Measurements from ENCODE around the gene NEURL1. TPM values are rescaled to one million over a fixed set of nuclear protein-coding genes. Genes with fewer than 3 reads are reported as not detected.

NEURL1 gene
- total RNA-seq, 6 experiments from 2014 or later: 0.06 to 0.46 (median 0.27) TPM

- Mint-ChIP-seq H3K27me3 (ENCODE audit: insufficient read depth) (peaks cover 36% of the 10 kb centered on the region), H3K9me3 (peaks cover 4% of the 10 kb centered on the region), H3K4me3 (no peak overlapping the region), H3K36me3 (ENCODE audit: low read depth) (peaks cover 4% of the 10 kb centered on the region; the same call in 1 of the 2 replicates), H3K4me1 (ENCODE audit: low read depth) (peaks cover 9% of the 10 kb centered on the region), H3K27ac (no peak overlapping the region)
- TF ChIP-seq CTCF (IDR thresholded peaks at IDR 0.05): no peak
- no peak for DNase-seq
These were observed 86.5 kb downstream of the NEURL1 start for GRCh38 chr10:103580011-103580410.

GRCh38 chr10:103580430-103580829, 86.9 kb downstream of the NEURL1 start:
- Mint-ChIP-seq H3K36me3 (ENCODE audit: low read depth) (peaks cover 4% of the 10 kb centered on the region; the same call in 1 of the 2 replicates), H3K9me3 (peaks cover 4% of the 10 kb centered on the region), H3K4me3 (no peak overlapping the region), H3K27ac (no peak overlapping the region), H3K4me1 (ENCODE audit: low read depth) (peaks cover 7% of the 10 kb centered on the region), H3K27me3 (ENCODE audit: insufficient read depth) (peaks cover 33% of the 10 kb centered on the region)
- TF ChIP-seq CTCF (IDR thresholded peaks at IDR 0.05): no peak
- DNase-seq: no peak

- no peak for TF ChIP-seq CTCF (IDR thresholded peaks at IDR 0.05)
- no peaks in the 10 kb centered on the region for H3K4me1 Mint-ChIP-seq (ENCODE audit: low read depth)
- peaks cover 4% of the 10 kb centered on the region; the same call in 1 of the 2 replicates for H3K36me3 Mint-ChIP-seq (ENCODE audit: low read depth)
- H3K27me3 Mint-ChIP-seq (ENCODE audit: insufficient read depth): peaks cover 28% of the 10 kb centered on the region
- no peak for DNase-seq
- H3K27ac Mint-ChIP-seq: no peak overlapping the region
- H3K4me3 Mint-ChIP-seq: no peak overlapping the region
- peaks cover 6% of the 10 kb centered on the region for H3K9me3 Mint-ChIP-seq
These were observed 88.0 kb downstream of the NEURL1 start for GRCh38 chr10:103581499-103581898.

GRCh38 chr10:103582331-103583123, 89.0 kb downstream of the NEURL1 start:
- H3K4me1 Mint-ChIP-seq (ENCODE audit: low read depth): no peaks in the 10 kb centered on the region
- peaks cover 7% of the 10 kb centered on the region; the same call in 1 of the 2 replicates for H3K36me3 Mint-ChIP-seq (ENCODE audit: low read depth)
- peaks cover 14% of the 10 kb centered on the region for H3K9me3 Mint-ChIP-seq
- H3K27ac Mint-ChIP-seq: no peak overlapping the region
- no peak overlapping the region for H3K4me3 Mint-ChIP-seq
- TF ChIP-seq CTCF (IDR thresholded peaks at IDR 0.05): no peak
- H3K27me3 Mint-ChIP-seq (ENCODE audit: insufficient read depth): peaks cover 24% of the 10 kb centered on the region
- no peak for DNase-seq

- Mint-ChIP-seq H3K27ac (no peak overlapping the region), H3K36me3 (ENCODE audit: low read depth) (peaks cover 14% of the 10 kb centered on the region; the same call in 1 of the 2 replicates), H3K27me3 (ENCODE audit: insufficient read depth) (peaks cover 19% of the 10 kb centered on the region), H3K4me1 (ENCODE audit: low read depth) (no peaks in the 10 kb centered on the region), H3K4me3 (0 out of 2 replicates have a peak overlapping the region, but pooled peaks have one; percentile 7), H3K9me3 (peaks cover 19% of the 10 kb centered on the region)
- no peak for DNase-seq
- TF ChIP-seq CTCF (IDR thresholded peaks at IDR 0.05): no peak
These were observed 90.3 kb downstream of the NEURL1 start for GRCh38 chr10:103583871-103584215.
